MCF 10A (cell line): ENCODE results near the gene OSBP. TPM values are rescaled to one million over a fixed set of nuclear protein-coding genes. Genes with fewer than 3 reads are reported as not detected.

ENCODE experiments used
- BruUV-seq: library from RNA; stranded (reverse); fragments of 400-500 nt; replicated peaks from 2 replicates; lab custom pipeline; 2021; lab: Mats Ljungman, UMichigan
- CTCF ChIA-PET: fragments of 300-600 bp; sonication (Branson Sonifier 250); formaldehyde crosslinking; extraction: SDS; loops from one replicate; lab custom pipeline; 2021; ENCODE audit warnings: antibody characterized with exemption, inconsistent platforms; lab: Yijun Ruan, JAX
- POLR2A ChIA-PET: fragments of 300-600, 350-650 bp; sonication (Branson Sonifier 250); formaldehyde crosslinking; extraction: SDS; loops from one replicate; lab custom pipeline; 2020; ENCODE audit warnings: antibody characterized with exemption, inconsistent platforms; lab: Yijun Ruan, JAX
- DNase-seq: peaks from one replicate; pipeline ENCODE4 v3.0.0-alpha.2; 2018; ENCODE audit not compliant: unreplicated experiment
- H3K27ac Mint-ChIP-seq: one replicate; pipeline ENCODE4 v1.8.0; 2022; ENCODE audit warnings: mild to moderate bottlenecking, low read depth, mixed read lengths; ENCODE audit not compliant: unreplicated experiment
- H3K27me3 Mint-ChIP-seq: one replicate; pipeline ENCODE4 v1.8.0; 2022; ENCODE audit warnings: mixed read lengths; ENCODE audit not compliant: insufficient read depth, unreplicated experiment
- H3K36me3 Mint-ChIP-seq: one replicate; pipeline ENCODE4 v1.8.0; 2022; ENCODE audit warnings: mild to moderate bottlenecking, moderate library complexity, mixed read lengths; ENCODE audit not compliant: insufficient read depth, unreplicated experiment
- H3K4me1 Mint-ChIP-seq: one replicate; pipeline ENCODE4 v1.8.0; 2022; ENCODE audit warnings: mixed read lengths; ENCODE audit not compliant: insufficient read depth, unreplicated experiment
- H3K4me3 Mint-ChIP-seq: one replicate; pipeline ENCODE4 v1.8.0; 2022; ENCODE audit warnings: mild to moderate bottlenecking, moderate library complexity, mixed read lengths; ENCODE audit not compliant: unreplicated experiment
- H3K9me3 Mint-ChIP-seq: one replicate; pipeline ENCODE4 v1.8.0; 2022; ENCODE audit warnings: mixed read lengths; ENCODE audit not compliant: unreplicated experiment
- intact Hi-C: fragments of 100-400 bp; cut with micrococcal nuclease; formaldehyde crosslinking; loops from 2 replicates; pipeline ENCODE4 v1.14.1; 2022
- total RNA-seq: library from RNA; stranded (reverse); gene quantifications from 2 replicates; pipeline ENCODE4 v1.2.3, GENCODE V29; 2022
- TF ChIP-seq, protein P1 (sequence below): fragments of 200-600 bp; IDR thresholded peaks from one replicate; pipeline ENCODE4 v1.8.0; 2022; ENCODE audit warnings: antibody characterized with exemption, mild to moderate bottlenecking; ENCODE audit not compliant: unreplicated experiment

OSBP gene
- total RNA-seq, 1 experiment from 2014 or later = 76.1 TPM

DNA sequence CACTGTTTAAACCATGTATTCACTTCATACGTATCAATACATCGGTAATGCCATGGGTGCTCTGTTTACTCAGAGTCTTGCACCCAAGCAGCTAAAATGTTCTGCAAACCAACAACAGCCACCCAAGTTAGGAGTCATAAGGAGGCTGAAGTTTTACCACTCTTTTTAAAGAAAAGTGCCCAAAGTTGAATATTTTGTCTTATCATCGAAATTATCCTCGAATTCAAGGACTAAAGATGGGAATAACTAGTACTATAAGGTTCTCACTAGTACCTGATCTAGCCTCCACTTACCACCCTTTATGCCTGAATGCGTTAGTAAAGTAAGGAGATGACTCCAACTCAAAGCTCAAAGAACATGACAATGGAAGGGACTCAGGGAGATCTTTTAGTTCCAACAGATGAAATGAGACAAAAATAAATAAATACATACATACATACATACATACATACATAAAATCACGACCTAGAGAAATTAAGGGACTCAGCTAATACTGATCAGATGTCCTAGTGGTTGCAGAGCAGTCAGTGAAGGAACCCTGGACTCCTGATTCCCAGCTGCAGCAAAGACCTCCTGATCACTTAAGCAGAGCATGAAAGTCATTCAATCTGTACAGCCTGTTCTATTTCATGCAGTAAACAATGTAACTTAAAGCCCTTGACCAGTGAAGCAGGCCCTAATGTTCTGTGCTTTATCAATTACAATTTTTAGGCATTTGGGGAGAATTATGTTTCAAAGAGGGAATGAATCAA lies 7.7 kb downstream of the OSBP start:
- Mint-ChIP-seq H3K4me3 (no peak overlapping the region), H3K27me3 (no peaks in the 10 kb centered on the region), H3K36me3 (peaks cover 98% of the 10 kb centered on the region), H3K9me3 (no peaks in the 10 kb centered on the region), H3K4me1 (peaks cover 11% of the 10 kb centered on the region), H3K27ac (no peak overlapping the region)
- POLR2A ChIA-PET = no interaction called here
- DNase-seq = no peak
- no TSS peak for BruUV-seq
- CTCF ChIA-PET = interaction anchor here (1.5 kb wide), 1 partner anchor 10 kb away, joined by 7 read pairs; no protein-coding TSS in a partner anchor
- intact Hi-C loops = no loop called here
- TF ChIP-seq, protein P1, sequence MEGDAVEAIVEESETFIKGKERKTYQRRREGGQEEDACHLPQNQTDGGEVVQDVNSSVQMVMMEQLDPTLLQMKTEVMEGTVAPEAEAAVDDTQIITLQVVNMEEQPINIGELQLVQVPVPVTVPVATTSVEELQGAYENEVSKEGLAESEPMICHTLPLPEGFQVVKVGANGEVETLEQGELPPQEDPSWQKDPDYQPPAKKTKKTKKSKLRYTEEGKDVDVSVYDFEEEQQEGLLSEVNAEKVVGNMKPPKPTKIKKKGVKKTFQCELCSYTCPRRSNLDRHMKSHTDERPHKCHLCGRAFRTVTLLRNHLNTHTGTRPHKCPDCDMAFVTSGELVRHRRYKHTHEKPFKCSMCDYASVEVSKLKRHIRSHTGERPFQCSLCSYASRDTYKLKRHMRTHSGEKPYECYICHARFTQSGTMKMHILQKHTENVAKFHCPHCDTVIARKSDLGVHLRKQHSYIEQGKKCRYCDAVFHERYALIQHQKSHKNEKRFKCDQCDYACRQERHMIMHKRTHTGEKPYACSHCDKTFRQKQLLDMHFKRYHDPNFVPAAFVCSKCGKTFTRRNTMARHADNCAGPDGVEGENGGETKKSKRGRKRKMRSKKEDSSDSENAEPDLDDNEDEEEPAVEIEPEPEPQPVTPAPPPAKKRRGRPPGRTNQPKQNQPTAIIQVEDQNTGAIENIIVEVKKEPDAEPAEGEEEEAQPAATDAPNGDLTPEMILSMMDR = no peak

DNA sequence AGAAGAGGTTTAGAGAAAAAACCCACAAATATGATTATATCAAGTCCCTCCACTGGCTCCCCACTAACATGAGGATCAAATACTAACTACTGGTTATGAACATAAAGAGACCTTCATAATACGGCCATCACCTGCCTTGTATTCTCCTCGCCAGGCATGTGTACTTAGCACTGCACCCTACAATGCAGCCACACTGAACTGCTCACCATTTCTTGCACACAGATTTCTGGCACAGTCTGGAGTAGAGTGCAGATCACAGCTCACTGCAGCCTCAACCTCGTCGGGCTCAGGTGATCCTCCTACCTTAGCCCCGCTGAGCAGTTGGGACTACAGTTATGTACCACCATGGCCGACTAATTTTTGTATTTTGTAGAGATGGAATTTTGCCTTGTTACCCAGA lies 13.1 kb downstream of the OSBP start:
- CTCF ChIA-PET = interaction anchor here (0.6 kb wide), 1 partner anchor 65 kb away, joined by 3 read pairs; no protein-coding TSS in a partner anchor
- no peaks in the 10 kb centered on the region for H3K27me3 Mint-ChIP-seq
- no peak overlapping the region for H3K4me3 Mint-ChIP-seq
- H3K9me3 Mint-ChIP-seq = no peaks in the 10 kb centered on the region
- no peaks in the 10 kb centered on the region for H3K4me1 Mint-ChIP-seq
- POLR2A ChIA-PET = interaction anchor here (0.6 to 1.2 kb wide), 2 partner anchors 9 to 16 kb away, joined by 3 to 4 read pairs; no protein-coding TSS in a partner anchor
- TF ChIP-seq, protein P1 = no peak
- intact Hi-C loops = no loop called here
- BruUV-seq = no TSS peak
- DNase-seq = no peak
- peaks cover 99% of the 10 kb centered on the region for H3K36me3 Mint-ChIP-seq
- H3K27ac Mint-ChIP-seq = no peak overlapping the region

DNA sequence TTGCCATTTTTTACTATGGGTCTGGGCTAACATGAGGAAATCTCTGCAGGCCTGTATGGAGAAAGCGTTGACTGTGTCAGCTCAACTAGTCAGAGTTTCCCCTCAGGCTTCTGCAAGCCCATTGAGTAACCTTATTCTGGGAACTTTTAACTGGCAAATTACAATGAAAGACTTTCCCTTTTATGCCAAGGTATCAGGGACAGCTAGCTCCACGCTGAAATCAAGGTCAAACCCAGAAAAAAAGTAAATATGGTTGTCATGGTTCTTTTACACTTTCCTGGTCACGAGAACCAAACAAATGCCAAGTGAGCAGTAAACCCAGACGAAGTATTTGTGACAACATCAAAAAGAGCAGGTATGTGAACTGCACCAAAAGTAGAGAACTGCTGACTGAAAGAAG lies 13.8 kb downstream of the OSBP start:
- no peak overlapping the region for H3K27ac Mint-ChIP-seq
- intact Hi-C loops = loop anchor here (2.0 kb wide), 1 partner anchor 13 kb away; the partner anchor contains the start of gene OSBP
- CTCF ChIA-PET = interaction anchor here (0.6 to 0.7 kb wide), 2 partner anchors 65 to 221 kb away, joined by 3 read pairs; no protein-coding TSS in a partner anchor
- H3K36me3 Mint-ChIP-seq = peaks cover 99% of the 10 kb centered on the region
- DNase-seq = no peak
- H3K27me3 Mint-ChIP-seq = no peaks in the 10 kb centered on the region
- TF ChIP-seq, protein P1 = no peak
- no TSS peak for BruUV-seq
- no peaks in the 10 kb centered on the region for H3K9me3 Mint-ChIP-seq
- POLR2A ChIA-PET = interaction anchor here (0.6 to 1.2 kb wide), 2 partner anchors 10 to 15 kb away, joined by 3 to 4 read pairs; no protein-coding TSS in a partner anchor
- no peaks in the 10 kb centered on the region for H3K4me1 Mint-ChIP-seq
- no peak overlapping the region for H3K4me3 Mint-ChIP-seq

DNA sequence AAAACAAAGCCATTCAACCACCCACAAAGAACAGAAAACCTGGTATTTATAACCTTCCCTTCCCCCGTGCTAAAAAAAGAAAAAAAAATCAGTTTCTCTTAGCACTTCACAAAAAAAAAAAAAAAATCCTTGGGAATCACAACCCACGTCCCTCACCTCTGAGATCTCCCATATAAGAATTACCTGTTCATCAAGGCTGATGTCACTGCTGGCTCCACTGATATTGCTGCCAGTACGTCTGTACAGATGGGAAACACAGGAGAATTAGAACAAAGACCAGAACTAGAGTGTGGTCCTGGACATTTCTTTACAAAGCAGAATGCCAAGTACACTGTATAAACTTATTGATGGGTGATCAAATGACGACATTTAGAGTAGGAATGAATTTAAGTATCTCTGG lies 14.9 kb downstream of the OSBP start:
- TF ChIP-seq, protein P1 = no peak
- Mint-ChIP-seq H3K4me1 (no peaks in the 10 kb centered on the region), H3K4me3 (no peak overlapping the region), H3K27ac (no peak overlapping the region), H3K36me3 (peaks cover 97% of the 10 kb centered on the region), H3K27me3 (no peaks in the 10 kb centered on the region), H3K9me3 (no peaks in the 10 kb centered on the region)
- intact Hi-C loops = loop anchor here (2.0 kb wide), 1 partner anchor 14 kb away; the partner anchor contains the start of gene OSBP
- CTCF ChIA-PET = interaction anchor here (0.9 to 1.3 kb wide), 2 partner anchors 12 to 63 kb away, joined by 3 to 4 read pairs; no protein-coding TSS in a partner anchor
- BruUV-seq = no TSS peak
- POLR2A ChIA-PET = interaction anchor here (0.6 kb wide), 1 partner anchor 1681 kb away, joined by 3 read pairs; no protein-coding TSS in a partner anchor
- DNase-seq = no peak
